Coronary artery (tissue), 2 donors: Measurements from ENCODE around the gene EML1.

Experiments used
- DNase-seq: peaks from one replicate; pipeline ENCODE4 v3.0.0-alpha.2; 2017; ENCODE audit warnings: low spot score
- H3K27ac ChIP-seq, 2 donors: fragments of 200-600 bp; sonication (generic); one replicate each; pipeline ENCODE4 v1.5.1; 2016 to 2019
- H3K4me3 ChIP-seq: fragments of 200-600 bp; sonication (generic); 2 replicates; pipeline ENCODE4 v1.5.1; 2016; ENCODE audit warnings: mild to moderate bottlenecking, moderate library complexity
- TF ChIP-seq, protein P1 (sequence below): fragments of 200-600 bp; sonication (generic); IDR thresholded peaks from one replicate; pipeline ENCODE4 v1.5.1; 2019; ENCODE audit warnings: antibody characterized with exemption

EML1 gene

DNA sequence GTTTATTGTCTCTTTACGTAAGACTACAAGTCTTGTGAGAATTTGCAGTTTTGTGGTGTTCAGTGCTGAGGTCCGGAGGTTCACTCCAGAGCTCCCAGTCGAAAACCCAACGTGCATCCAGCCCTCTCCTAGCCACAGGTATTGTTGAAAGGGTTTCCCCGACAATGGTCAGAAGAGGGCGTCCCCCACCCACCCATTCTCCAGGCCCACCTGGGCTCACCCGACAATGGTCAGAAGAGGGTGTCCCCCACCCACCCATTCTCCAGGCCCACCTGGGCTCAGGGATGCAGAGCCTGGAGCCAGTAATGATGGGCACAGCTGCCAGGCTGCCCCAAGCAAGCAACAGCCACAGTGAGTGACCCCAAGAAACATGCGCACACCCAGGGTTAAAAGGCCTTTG, 145.2 kb downstream of the EML1 start:
- H3K27ac ChIP-seq, result no peak overlapping the region
- DNase-seq, result no peak

DNA sequence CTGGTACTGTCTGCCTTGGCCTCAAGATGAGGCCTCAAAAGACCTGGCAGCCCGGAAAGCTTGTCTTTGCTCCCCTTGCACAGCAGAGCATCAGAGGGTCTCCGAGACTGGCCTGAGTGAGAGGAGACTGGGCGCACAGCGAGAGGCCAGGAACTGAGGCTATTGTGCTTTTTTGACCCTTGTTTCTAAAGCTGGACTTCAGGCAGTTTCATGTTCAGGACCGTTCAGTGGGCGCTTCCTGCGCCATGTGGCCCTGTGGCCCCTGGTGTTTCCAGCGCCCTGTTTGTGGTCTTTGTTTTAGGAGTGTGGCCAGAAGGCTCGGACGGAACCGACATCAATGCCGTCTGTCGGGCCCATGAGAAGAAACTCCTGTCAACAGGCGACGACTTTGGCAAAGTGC, 145.7 kb downstream of the EML1 start:
- TF ChIP-seq, protein P1, sequence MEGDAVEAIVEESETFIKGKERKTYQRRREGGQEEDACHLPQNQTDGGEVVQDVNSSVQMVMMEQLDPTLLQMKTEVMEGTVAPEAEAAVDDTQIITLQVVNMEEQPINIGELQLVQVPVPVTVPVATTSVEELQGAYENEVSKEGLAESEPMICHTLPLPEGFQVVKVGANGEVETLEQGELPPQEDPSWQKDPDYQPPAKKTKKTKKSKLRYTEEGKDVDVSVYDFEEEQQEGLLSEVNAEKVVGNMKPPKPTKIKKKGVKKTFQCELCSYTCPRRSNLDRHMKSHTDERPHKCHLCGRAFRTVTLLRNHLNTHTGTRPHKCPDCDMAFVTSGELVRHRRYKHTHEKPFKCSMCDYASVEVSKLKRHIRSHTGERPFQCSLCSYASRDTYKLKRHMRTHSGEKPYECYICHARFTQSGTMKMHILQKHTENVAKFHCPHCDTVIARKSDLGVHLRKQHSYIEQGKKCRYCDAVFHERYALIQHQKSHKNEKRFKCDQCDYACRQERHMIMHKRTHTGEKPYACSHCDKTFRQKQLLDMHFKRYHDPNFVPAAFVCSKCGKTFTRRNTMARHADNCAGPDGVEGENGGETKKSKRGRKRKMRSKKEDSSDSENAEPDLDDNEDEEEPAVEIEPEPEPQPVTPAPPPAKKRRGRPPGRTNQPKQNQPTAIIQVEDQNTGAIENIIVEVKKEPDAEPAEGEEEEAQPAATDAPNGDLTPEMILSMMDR, result no peak
- Histone ChIP-seq H3K4me3 (no peak overlapping the region), H3K27ac (no peak overlapping the region)
- no peak for DNase-seq

More for the DNA sequence above, 145.2 kb downstream of the EML1 start:
- no peak overlapping the region for H3K4me3 ChIP-seq
- TF ChIP-seq, protein P1, result no peak

DNA sequence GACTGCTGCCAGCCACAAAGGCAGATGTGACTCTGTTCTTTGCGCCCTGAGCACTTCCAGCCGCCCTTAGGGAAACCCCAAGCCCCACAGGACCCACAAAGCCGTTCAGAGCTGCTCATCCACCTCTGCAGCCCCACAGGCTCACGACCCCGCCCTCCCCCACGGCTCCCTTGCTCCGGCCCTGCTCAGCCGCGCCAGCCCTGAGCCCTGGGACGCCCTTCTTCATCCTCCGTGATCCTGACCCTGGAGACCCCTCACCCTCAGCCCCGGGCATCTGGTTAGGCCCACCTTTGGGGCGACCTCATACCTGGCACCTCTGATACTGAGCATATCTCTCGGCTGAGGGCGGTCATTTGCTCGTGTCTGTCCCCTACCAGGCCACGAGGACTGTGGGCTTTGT, 146.2 kb downstream of the EML1 start:
- no peak overlapping the region for H3K4me3 ChIP-seq
- TF ChIP-seq, protein P1, result no peak
- no peak overlapping the region for H3K27ac ChIP-seq
- no peak for DNase-seq

DNA sequence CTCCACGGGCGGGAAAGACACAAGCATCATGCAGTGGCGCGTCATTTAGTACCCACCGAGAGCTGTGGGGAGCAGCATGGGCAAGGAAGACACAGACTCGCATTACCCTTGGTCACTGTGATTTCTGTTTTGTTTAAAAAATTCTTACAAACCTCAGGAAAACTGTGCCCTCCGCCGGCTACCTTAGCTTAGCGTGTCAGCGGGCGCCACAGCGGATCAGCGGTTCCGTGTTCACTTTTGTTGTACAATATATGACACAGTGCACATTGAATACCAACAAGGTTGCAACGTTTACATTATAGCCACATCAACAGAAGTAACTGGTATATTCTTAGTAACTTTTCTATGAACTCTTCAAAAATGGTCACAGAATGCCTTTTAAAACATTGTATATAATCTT, 146.9 kb downstream of the EML1 start:
- no peak overlapping the region for H3K27ac ChIP-seq
- H3K4me3 ChIP-seq, result no peak overlapping the region
- no peak for DNase-seq
- TF ChIP-seq, protein P1, result no peak

DNA sequence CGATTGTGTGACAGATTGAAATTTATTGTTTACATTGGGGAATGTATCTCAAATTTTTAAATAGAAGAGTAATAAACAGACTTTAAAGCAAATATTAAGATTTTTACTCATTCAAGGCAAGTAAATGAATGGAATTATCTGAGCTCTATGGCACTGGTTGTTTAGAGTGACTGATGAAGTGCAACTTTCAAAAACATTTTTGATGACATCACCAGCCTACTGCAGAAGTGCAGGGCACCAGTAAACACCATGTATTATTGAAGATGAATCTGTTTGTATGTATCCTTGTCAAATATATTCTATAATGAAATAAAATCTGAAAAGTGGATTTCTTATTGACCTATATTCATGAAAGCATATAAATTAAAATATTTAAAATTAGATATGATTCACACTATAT, 148.0 kb downstream of the EML1 start:
- Histone ChIP-seq H3K27ac (no peak overlapping the region), H3K4me3 (no peak overlapping the region)
- TF ChIP-seq, protein P1, result no peak
- DNase-seq, result no peak

DNA sequence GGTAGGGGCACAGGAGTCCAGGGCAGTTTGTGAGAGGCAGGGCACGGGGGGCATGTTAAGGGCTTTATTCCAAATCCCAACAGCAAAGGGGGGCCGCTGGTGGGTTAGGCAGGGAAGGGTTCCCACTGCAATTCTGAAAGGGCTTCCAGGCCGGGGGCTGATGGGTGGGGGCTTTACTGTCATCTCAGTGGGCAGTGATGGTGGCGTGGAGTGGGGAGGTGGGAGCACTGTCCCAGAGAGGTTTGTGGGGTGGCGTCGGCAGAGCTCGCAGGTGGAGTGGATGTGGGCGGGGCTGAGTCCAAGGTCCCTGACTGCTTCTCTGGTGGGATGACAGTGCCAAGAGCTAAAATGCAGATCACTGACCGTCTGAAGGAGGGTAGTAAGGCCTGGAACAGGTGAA, 150.4 kb downstream of the EML1 start:
- DNase-seq, result no peak
- TF ChIP-seq, protein P1, result no peak
- no peak overlapping the region for H3K4me3 ChIP-seq
- H3K27ac ChIP-seq, result no peak overlapping the region

DNA sequence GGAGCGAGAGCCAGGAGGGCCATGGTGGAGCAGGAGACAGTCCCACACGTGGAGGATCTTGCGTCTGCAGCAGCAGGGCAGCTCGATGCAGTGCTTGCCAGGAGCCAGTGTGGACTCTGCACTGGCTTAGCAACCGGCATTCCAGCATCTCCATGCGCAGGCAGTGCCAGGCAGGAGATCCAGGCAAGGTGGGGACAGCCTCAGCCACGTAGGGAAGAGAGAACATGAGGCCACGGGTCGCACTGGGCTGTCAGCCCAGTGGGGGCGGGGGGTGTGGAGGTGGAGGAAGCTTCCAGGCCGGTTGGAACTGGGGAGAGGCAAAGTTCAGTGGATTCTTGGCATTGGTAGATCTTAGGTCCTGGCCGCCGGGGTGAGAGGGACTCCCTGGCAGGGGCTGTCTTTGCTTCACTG, 151.0 kb downstream of the EML1 start:
- H3K27ac ChIP-seq, result no peak overlapping the region
- TF ChIP-seq, protein P1, result no peak
- H3K4me3 ChIP-seq, result no peak overlapping the region
- no peak for DNase-seq
